Endothelial cell (in vitro differentiated cells): ENCODE measurements around the gene ATP5F1B. TPM values are rescaled to one million over a fixed set of nuclear protein-coding genes. Genes with fewer than 3 reads are reported as not detected.

Experiments
- DNase-seq: peaks from one replicate; pipeline ENCODE4 v3.0.0; 2021; ENCODE audit warnings: low spot score
- H3K27ac Mint-ChIP-seq: one replicate; pipeline ENCODE4 v1.8.0; 2021; ENCODE audit warnings: mixed read lengths, inconsistent platforms; ENCODE audit not compliant: unreplicated experiment
- H3K27me3 Mint-ChIP-seq: one replicate; pipeline ENCODE4 v1.8.0; 2021; ENCODE audit warnings: mild to moderate bottlenecking, moderate library complexity, mixed read lengths, inconsistent platforms; ENCODE audit not compliant: unreplicated experiment
- H3K36me3 Mint-ChIP-seq: one replicate; pipeline ENCODE4 v1.8.0; 2021; ENCODE audit warnings: mild to moderate bottlenecking, low read depth, mixed read lengths, inconsistent platforms; ENCODE audit not compliant: unreplicated experiment
- H3K4me1 Mint-ChIP-seq: one replicate; pipeline ENCODE4 v1.8.0; 2021; ENCODE audit warnings: mild to moderate bottlenecking, mixed read lengths, inconsistent platforms; ENCODE audit not compliant: unreplicated experiment
- H3K4me3 Mint-ChIP-seq: one replicate; pipeline ENCODE4 v1.8.0; 2021; ENCODE audit warnings: mild to moderate bottlenecking, mixed read lengths, inconsistent platforms; ENCODE audit not compliant: unreplicated experiment
- H3K9me3 Mint-ChIP-seq: one replicate; pipeline ENCODE4 v1.8.0; 2021; ENCODE audit warnings: mixed read lengths, inconsistent platforms; ENCODE audit not compliant: unreplicated experiment
- CTCF ChIP-seq: fragments of 200-600 bp; sonication (generic); IDR thresholded peaks from one replicate; pipeline ENCODE4 v1.5.0; 2021; ENCODE audit warnings: antibody characterized with exemption; ENCODE audit not compliant: unreplicated experiment
- total RNA-seq: library from RNA; stranded (reverse); fragmentation: NEBNext Ultra II Directional; extraction: Animal tissue kit (Norgen Biotek cat#: 25700); gene quantifications from one replicate; pipeline ENCODE4 v1.2.1, GENCODE V29; 2021; ENCODE audit not compliant: unreplicated experiment

ATP5F1B gene
- total RNA-seq, 1 donor from 2014 or later, result 519 TPM

GRCh38 chr12:56599797-56600196, 46.0 kb downstream of the ATP5F1B start:
- H3K4me1 Mint-ChIP-seq, result no peaks in the 10 kb centered on the region
- DNase-seq, result no peak
- no peak overlapping the region for H3K27ac Mint-ChIP-seq
- H3K36me3 Mint-ChIP-seq, result peaks cover 63% of the 10 kb centered on the region
- no peaks in the 10 kb centered on the region for H3K9me3 Mint-ChIP-seq
- no peak for TF ChIP-seq CTCF
- peaks cover 6% of the 10 kb centered on the region for H3K27me3 Mint-ChIP-seq
- no peak overlapping the region for H3K4me3 Mint-ChIP-seq

DNA sequence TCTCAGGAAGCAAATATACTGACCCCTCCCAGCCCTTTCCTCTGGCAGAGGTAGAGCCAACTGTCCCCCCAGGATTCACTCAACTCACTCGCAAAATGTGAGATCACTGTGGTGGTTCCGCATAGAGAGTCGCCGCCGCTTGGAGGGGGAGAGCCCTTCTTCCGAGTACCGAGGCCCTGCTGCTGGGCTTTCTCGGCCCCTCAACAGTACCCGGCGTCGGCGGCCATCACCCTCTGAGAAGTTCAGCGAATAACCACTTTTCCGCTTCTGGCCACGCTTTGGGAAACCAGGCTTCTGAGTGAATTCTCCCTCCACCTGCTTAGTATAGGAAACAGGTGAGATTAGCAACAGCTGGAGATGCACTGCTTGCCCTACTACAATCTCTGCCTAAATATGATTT, 46.7 kb downstream of the ATP5F1B start:
- Mint-ChIP-seq H3K4me1 (no peaks in the 10 kb centered on the region), H3K27ac (no peak overlapping the region), H3K27me3 (peaks cover 6% of the 10 kb centered on the region), H3K36me3 (peaks cover 62% of the 10 kb centered on the region), H3K4me3 (no peak overlapping the region), H3K9me3 (no peaks in the 10 kb centered on the region)
- DNase-seq, result no peak
- TF ChIP-seq CTCF, result no peak

DNA sequence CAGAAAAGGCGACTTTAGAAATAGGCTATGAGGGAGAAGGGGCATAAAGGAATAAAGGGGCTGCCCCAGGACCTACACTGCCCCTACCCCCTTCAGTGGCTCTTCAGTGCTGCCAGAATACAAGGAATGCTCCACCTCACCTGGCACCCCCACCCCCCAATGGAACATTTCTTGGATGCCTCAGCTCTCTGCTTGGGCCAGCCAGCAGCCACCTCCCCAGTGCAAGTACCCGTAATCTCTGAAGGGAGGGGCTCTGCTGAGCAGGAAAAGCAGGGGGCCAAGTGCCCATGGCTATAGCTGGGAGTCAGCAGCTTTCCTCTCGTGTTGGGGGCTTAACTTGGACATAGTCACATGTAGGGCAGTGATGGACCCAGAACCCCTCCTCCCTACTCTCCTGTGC, 49.0 kb downstream of the ATP5F1B start:
- peaks cover 49% of the 10 kb centered on the region for H3K36me3 Mint-ChIP-seq
- no peaks in the 10 kb centered on the region for H3K9me3 Mint-ChIP-seq
- H3K27me3 Mint-ChIP-seq, result peaks cover 4% of the 10 kb centered on the region
- no peak overlapping the region for H3K27ac Mint-ChIP-seq
- no peak for DNase-seq
- H3K4me1 Mint-ChIP-seq, result peaks cover under 1% of the 10 kb centered on the region
- no peak for TF ChIP-seq CTCF
- H3K4me3 Mint-ChIP-seq, result no peak overlapping the region

- peaks cover 2% of the 10 kb centered on the region for H3K4me1 Mint-ChIP-seq
- peak overlapping the region; percentile 18 for H3K4me3 Mint-ChIP-seq
- peak overlapping the region; percentile 65 for H3K27ac Mint-ChIP-seq
- no peaks in the 10 kb centered on the region for H3K9me3 Mint-ChIP-seq
- peaks cover 23% of the 10 kb centered on the region for H3K36me3 Mint-ChIP-seq
- DNase-seq, result peak; percentile 73
- TF ChIP-seq CTCF, result peak; percentile 63
- peaks cover 5% of the 10 kb centered on the region for H3K27me3 Mint-ChIP-seq
These were observed 51.7 kb downstream of the ATP5F1B start for GRCh38 chr12:56593909-56594621.

GRCh38 chr12:56591961-56592360, 53.8 kb downstream of the ATP5F1B start:
- Mint-ChIP-seq H3K4me1 (peaks cover 2% of the 10 kb centered on the region), H3K36me3 (peaks cover 27% of the 10 kb centered on the region), H3K27me3 (peaks cover 3% of the 10 kb centered on the region), H3K4me3 (no peak overlapping the region), H3K27ac (no peak overlapping the region), H3K9me3 (no peaks in the 10 kb centered on the region)
- no peak for TF ChIP-seq CTCF
- DNase-seq, result no peak
